HL-60 (cell line): ENCODE data around the gene OTUD6A.

Experiments
- POLR2AphosphoS5 ChIP-seq: IDR thresholded peaks from 2 replicates; pipeline ENCODE4 v1.6.1; 2012; ENCODE audit warnings: low read depth
- TF ChIP-seq, protein P1 (sequence below): IDR thresholded peaks from one replicate; pipeline ENCODE4 v1.5.1; 2011; ENCODE audit warnings: low read length, control low read depth, inconsistent platforms; ENCODE audit not compliant: insufficient read depth

GRCh38 chrX:70038515-70038914 lies 23.7 kb upstream of the OTUD6A start:
- TF ChIP-seq, protein P1, sequence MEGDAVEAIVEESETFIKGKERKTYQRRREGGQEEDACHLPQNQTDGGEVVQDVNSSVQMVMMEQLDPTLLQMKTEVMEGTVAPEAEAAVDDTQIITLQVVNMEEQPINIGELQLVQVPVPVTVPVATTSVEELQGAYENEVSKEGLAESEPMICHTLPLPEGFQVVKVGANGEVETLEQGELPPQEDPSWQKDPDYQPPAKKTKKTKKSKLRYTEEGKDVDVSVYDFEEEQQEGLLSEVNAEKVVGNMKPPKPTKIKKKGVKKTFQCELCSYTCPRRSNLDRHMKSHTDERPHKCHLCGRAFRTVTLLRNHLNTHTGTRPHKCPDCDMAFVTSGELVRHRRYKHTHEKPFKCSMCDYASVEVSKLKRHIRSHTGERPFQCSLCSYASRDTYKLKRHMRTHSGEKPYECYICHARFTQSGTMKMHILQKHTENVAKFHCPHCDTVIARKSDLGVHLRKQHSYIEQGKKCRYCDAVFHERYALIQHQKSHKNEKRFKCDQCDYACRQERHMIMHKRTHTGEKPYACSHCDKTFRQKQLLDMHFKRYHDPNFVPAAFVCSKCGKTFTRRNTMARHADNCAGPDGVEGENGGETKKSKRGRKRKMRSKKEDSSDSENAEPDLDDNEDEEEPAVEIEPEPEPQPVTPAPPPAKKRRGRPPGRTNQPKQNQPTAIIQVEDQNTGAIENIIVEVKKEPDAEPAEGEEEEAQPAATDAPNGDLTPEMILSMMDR: no peak
- no peak for TF ChIP-seq POLR2AphosphoS5
